H9 (cell line): ENCODE results near the gene MEF2A. TPM values are rescaled to one million over a fixed set of nuclear protein-coding genes. Genes with fewer than 3 reads are reported as not detected.

Source experiments
- DNase-seq: peaks from one replicate; pipeline ENCODE4 v3.0.0-alpha.2; 2017
- H2AFZ ChIP-seq: one replicate; pipeline ENCODE4 v1.6.1; 2013; ENCODE audit warnings: mild to moderate bottlenecking, low read length, control low read depth, moderate library complexity
- H2AK5ac ChIP-seq: 2 replicates; pipeline ENCODE4 v1.6.1; 2013; ENCODE audit warnings: low read length, control low read depth, mixed read lengths; ENCODE audit not compliant: insufficient read length
- H2BK120ac ChIP-seq: one replicate; pipeline ENCODE4 v1.6.1; 2013; ENCODE audit warnings: low read depth, mild to moderate bottlenecking, low read length, control low read depth, inconsistent platforms; ENCODE audit not compliant: poor library complexity, severe bottlenecking
- H2BK12ac ChIP-seq: 2 replicates; pipeline ENCODE4 v1.6.1; 2013; ENCODE audit warnings: low read length, control low read depth, mixed read lengths, low read depth; ENCODE audit not compliant: insufficient read length
- H2BK15ac ChIP-seq: 2 replicates; pipeline ENCODE4 v1.6.1; 2013; ENCODE audit warnings: low read depth, low read length, control low read depth
- H2BK20ac ChIP-seq: one replicate; pipeline ENCODE4 v1.6.1; 2013; ENCODE audit warnings: low read depth, mild to moderate bottlenecking, low read length, control low read depth, inconsistent platforms; ENCODE audit not compliant: poor library complexity, severe bottlenecking
- H2BK5ac ChIP-seq: 2 replicates; pipeline ENCODE4 v1.6.1; 2013; ENCODE audit warnings: low read length, control low read depth, mixed read lengths; ENCODE audit not compliant: insufficient read length
- H3K14ac ChIP-seq: 2 replicates; pipeline ENCODE4 v1.6.1; 2013; ENCODE audit warnings: low read length, control low read depth; ENCODE audit not compliant: insufficient read depth
- H3K18ac ChIP-seq: 2 replicates; pipeline ENCODE4 v1.6.1; 2013; ENCODE audit warnings: low read depth, mild to moderate bottlenecking, mixed read lengths, low read length, control low read depth; ENCODE audit not compliant: insufficient read length
- H3K23ac ChIP-seq: 2 replicates; pipeline ENCODE4 v1.6.1; 2013; ENCODE audit warnings: low read length, control low read depth, mixed read lengths, low read depth; ENCODE audit not compliant: insufficient read length
- H3K23me2 ChIP-seq: 2 replicates; pipeline ENCODE4 v1.6.1; 2013; ENCODE audit warnings: low read depth, mild to moderate bottlenecking, mixed read lengths, low read length, control low read depth; ENCODE audit not compliant: insufficient read length, poor library complexity, severe bottlenecking
- H3K27ac ChIP-seq: 2 replicates; pipeline ENCODE4 v1.5.1; 2013; ENCODE audit warnings: low read length, control low read depth, mixed read lengths, low read depth; ENCODE audit not compliant: insufficient read length
- H3K27me3 ChIP-seq: 2 replicates; pipeline ENCODE4 v1.6.1; 2013; ENCODE audit warnings: low read length, control low read depth, inconsistent platforms; ENCODE audit not compliant: insufficient read depth
- H3K4ac ChIP-seq: 2 replicates; pipeline ENCODE4 v1.6.1; 2013; ENCODE audit warnings: low read depth, mild to moderate bottlenecking, control low read depth, inconsistent platforms, low read length, moderate library complexity
- H3K4me1 ChIP-seq: 2 replicates; pipeline ENCODE4 v1.6.1; 2013; ENCODE audit warnings: low read length, control low read depth, inconsistent platforms; ENCODE audit not compliant: insufficient read depth
- H3K4me2 ChIP-seq: 2 replicates; pipeline ENCODE4 v1.6.1; 2013; ENCODE audit warnings: low read length, control low read depth, mixed read lengths; ENCODE audit not compliant: insufficient read length, insufficient read depth
- H3K56ac ChIP-seq: 2 replicates; pipeline ENCODE4 v1.6.1; 2013; ENCODE audit warnings: low read depth, mild to moderate bottlenecking, mixed read lengths, low read length, control low read depth; ENCODE audit not compliant: insufficient read length
- H3K79me1 ChIP-seq: 2 replicates; pipeline ENCODE4 v1.6.1; 2013; ENCODE audit warnings: low read depth, mild to moderate bottlenecking, moderate library complexity, low read length, control low read depth, inconsistent platforms; ENCODE audit not compliant: insufficient read depth, poor library complexity, severe bottlenecking
- H3K79me2 ChIP-seq: 2 replicates; pipeline ENCODE4 v1.6.1; 2013; ENCODE audit warnings: low read length, control low read depth, inconsistent platforms; ENCODE audit not compliant: insufficient read depth
- H3K9ac ChIP-seq: 2 replicates; pipeline ENCODE4 v1.6.1; 2013; ENCODE audit warnings: low read length, control low read depth, mixed read lengths; ENCODE audit not compliant: insufficient read length; ENCODE audit errors: extremely low read depth
- H3K9me3 ChIP-seq: one replicate; pipeline ENCODE4 v1.6.1; 2013; ENCODE audit warnings: low read depth, low read length, inconsistent platforms; ENCODE audit not compliant: control insufficient read depth
- H3T11ph ChIP-seq: one replicate; pipeline ENCODE4 v1.6.1; 2013; ENCODE audit warnings: mild to moderate bottlenecking, low read length, control low read depth, inconsistent platforms
- H4K20me1 ChIP-seq: one replicate; pipeline ENCODE4 v1.6.1; 2013; ENCODE audit not compliant: control insufficient read depth, insufficient read length, insufficient read depth
- H4K5ac ChIP-seq: 2 replicates; pipeline ENCODE4 v1.6.1; 2013; ENCODE audit warnings: low read depth, mild to moderate bottlenecking, mixed read lengths, low read length, control low read depth; ENCODE audit not compliant: insufficient read length
- H4K8ac ChIP-seq: replicated peaks from 2 replicates; pipeline ENCODE4 v1.6.1; 2013; ENCODE audit warnings: low read length, control low read depth, mixed read lengths, low read depth; ENCODE audit not compliant: insufficient read length
- H4K91ac ChIP-seq: 2 replicates; pipeline ENCODE4 v1.6.1; 2013; ENCODE audit warnings: low read depth, mild to moderate bottlenecking, moderate library complexity, mixed read lengths, low read length, control low read depth; ENCODE audit not compliant: insufficient read length
- H3K27ac Mint-ChIP-seq, 3 experiments: 2 replicates in 2 of 3; 3 replicates in 1 of 3; pipeline ENCODE4 v1.8.0; 2020 to 2021; ENCODE audit warnings: mixed read lengths in 3 of 3, mild to moderate bottlenecking in 1 of 3, moderate library complexity in 1 of 3
- H3K27me3 Mint-ChIP-seq: 2 replicates; pipeline ENCODE4 v1.8.0; 2021; ENCODE audit warnings: low read depth, mild to moderate bottlenecking, moderate library complexity, mixed read lengths
- H3K36me3 Mint-ChIP-seq, 3 experiments: 2 replicates in 2 of 3; 3 replicates in 1 of 3; pipeline ENCODE4 v1.8.0; 2020 to 2021; ENCODE audit warnings: low read depth in 3 of 3, mixed read lengths in 3 of 3; ENCODE audit not compliant: insufficient read depth in 1 of 3
- H3K4me1 Mint-ChIP-seq, 2 experiments: 2 replicates each; pipeline ENCODE4 v1.8.0; 2020; ENCODE audit warnings: mixed read lengths in 2 of 2
- H3K4me3 Mint-ChIP-seq, 2 experiments: 2 replicates in 1 of 2; 3 replicates in 1 of 2; pipeline ENCODE4 v1.8.0; 2020 to 2021; ENCODE audit warnings: mild to moderate bottlenecking in 2 of 2, mixed read lengths in 2 of 2, moderate library complexity in 1 of 2
- H3K9me3 Mint-ChIP-seq, 2 experiments: 2 replicates in 1 of 2; 3 replicates in 1 of 2; pipeline ENCODE4 v1.8.0; 2020; ENCODE audit warnings: mild to moderate bottlenecking in 2 of 2, mixed read lengths in 2 of 2, moderate library complexity in 1 of 2
- WGBS: extraction: QIAGEN DNeasy Blood & Tissue Kit; methylation state at CpG from one replicate; pipeline ENCODE4 v1.1.7; 2013; ENCODE audit warnings: missing lambda C conversion rate, low lambda C conversion rate, mixed read lengths; ENCODE audit not compliant: insufficient read length; ENCODE audit errors: extremely low coverage; 5-methylcytosine and 5-hydroxymethylcytosine counted together
- total RNA-seq: library from RNA; stranded (reverse); gene quantifications from 2 replicates; pipeline ENCODE4 v1.2.1, GENCODE V29; 2021
- TF ChIP-seq, protein P1 (sequence below): fragments of 200-600 bp; sonication (generic); conservative IDR thresholded peaks from 3 replicates; pipeline ENCODE4 v1.8.0; 2021; ENCODE audit warnings: antibody characterized with exemption, mild to moderate bottlenecking

Gene MEF2A
- total RNA-seq, 1 experiment from 2014 or later = 20.7 TPM

DNA sequence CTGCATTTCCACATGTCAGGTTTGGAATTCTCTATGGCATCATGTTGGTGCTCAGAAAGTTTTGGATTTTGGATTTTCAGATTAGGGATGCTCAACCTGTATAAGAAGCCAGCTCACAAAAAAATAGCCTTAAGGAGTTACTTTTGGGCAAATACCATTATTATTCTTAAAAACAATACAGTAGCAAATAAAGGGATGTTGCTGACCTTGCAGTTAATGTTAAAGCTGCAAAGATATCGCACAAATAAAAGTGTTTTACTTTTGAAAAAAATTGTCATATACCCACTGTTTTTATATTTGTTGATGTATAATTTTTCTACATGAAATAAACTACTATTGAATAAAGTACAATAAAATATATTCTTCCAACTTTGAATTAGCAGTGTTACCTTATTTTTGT, 107.3 kb downstream of the MEF2A start:
- Histone ChIP-seq H3K56ac (no peak overlapping the region), H2BK12ac (no peak overlapping the region), H3K9ac (no peak overlapping the region), H3K4me1 (no peaks in the 10 kb centered on the region), H3K18ac (no peak overlapping the region), H2AK5ac (no peak overlapping the region), H3K4ac (no peak overlapping the region), H2BK15ac (no peak overlapping the region), H2BK5ac (no peak overlapping the region), H3K27me3 (no peaks in the 10 kb centered on the region), H4K20me1 (no peaks in the 10 kb centered on the region), H4K5ac (no peak overlapping the region), H3K79me2 (no peaks in the 10 kb centered on the region), H3K23me2 (no peaks in the 10 kb centered on the region), H4K8ac (no peak overlapping the region), H3K79me1 (no peaks in the 10 kb centered on the region), H3K14ac (no peak overlapping the region), H3K23ac (no peak overlapping the region), H3K4me2 (no peak overlapping the region), H2BK20ac (no peak overlapping the region), H2BK120ac (no peak overlapping the region), H3K9me3 (no peaks in the 10 kb centered on the region), H2AFZ (no peak overlapping the region), H3K27ac (no peak overlapping the region), H4K91ac (no peak overlapping the region), H3T11ph (no peak overlapping the region)
- Mint-ChIP-seq H3K36me3 (peaks cover 0 to 37% (median 29%) of the 10 kb centered on the region in 3 experiments; a peak in 5 of 7 replicates), H3K4me1 (no peaks in the 10 kb centered on the region), H3K9me3 (no peaks in the 10 kb centered on the region), H3K27me3 (no peaks in the 10 kb centered on the region), H3K27ac (no peak overlapping the region), H3K4me3 (no peak overlapping the region)
- no peak for DNase-seq
- TF ChIP-seq, protein P1, sequence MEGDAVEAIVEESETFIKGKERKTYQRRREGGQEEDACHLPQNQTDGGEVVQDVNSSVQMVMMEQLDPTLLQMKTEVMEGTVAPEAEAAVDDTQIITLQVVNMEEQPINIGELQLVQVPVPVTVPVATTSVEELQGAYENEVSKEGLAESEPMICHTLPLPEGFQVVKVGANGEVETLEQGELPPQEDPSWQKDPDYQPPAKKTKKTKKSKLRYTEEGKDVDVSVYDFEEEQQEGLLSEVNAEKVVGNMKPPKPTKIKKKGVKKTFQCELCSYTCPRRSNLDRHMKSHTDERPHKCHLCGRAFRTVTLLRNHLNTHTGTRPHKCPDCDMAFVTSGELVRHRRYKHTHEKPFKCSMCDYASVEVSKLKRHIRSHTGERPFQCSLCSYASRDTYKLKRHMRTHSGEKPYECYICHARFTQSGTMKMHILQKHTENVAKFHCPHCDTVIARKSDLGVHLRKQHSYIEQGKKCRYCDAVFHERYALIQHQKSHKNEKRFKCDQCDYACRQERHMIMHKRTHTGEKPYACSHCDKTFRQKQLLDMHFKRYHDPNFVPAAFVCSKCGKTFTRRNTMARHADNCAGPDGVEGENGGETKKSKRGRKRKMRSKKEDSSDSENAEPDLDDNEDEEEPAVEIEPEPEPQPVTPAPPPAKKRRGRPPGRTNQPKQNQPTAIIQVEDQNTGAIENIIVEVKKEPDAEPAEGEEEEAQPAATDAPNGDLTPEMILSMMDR = no peak
- no CpG with 5 or more reads among the region's 1 CpG for WGBS
